PFSK-1 (cell line): ENCODE data around the gene REV3L.

ENCODE experiments used
- FOXP2 ChIP-seq: optimal IDR thresholded peaks from 2 replicates; pipeline ENCODE3; 2011; ENCODE audit warnings: borderline replicate concordance, control low read depth, inconsistent platforms; ENCODE audit not compliant: insufficient read depth; ENCODE audit errors: extremely low read length, extremely low read depth
- POLR2AphosphoS5 ChIP-seq: IDR thresholded peaks from 2 replicates; pipeline ENCODE4 v1.6.1; 2012; ENCODE audit warnings: low read depth, mild to moderate bottlenecking, control low read depth, low read length, moderate library complexity
- REST ChIP-seq, 2 experiments: IDR thresholded peaks; 2 replicates each; pipeline versions ENCODE4 v1.6.1 to v1.8.0; 2011 to 2012; ENCODE audit warnings: low read depth in 2 of 2, low read length in 2 of 2, control low read depth in 1 of 2, inconsistent platforms in 1 of 2, mild to moderate bottlenecking in 1 of 2, moderate library complexity in 1 of 2; ENCODE audit not compliant: insufficient read depth in 1 of 2
- SIN3A ChIP-seq: IDR thresholded peaks from 2 replicates; pipeline ENCODE4 v1.6.1; 2012; ENCODE audit warnings: mild to moderate bottlenecking, low read length, moderate library complexity, borderline replicate concordance; ENCODE audit not compliant: insufficient read depth
- TAF1 ChIP-seq: IDR thresholded peaks from 2 replicates; pipeline ENCODE4 v1.6.1; 2012; ENCODE audit warnings: low read length, control low read depth, borderline replicate concordance; ENCODE audit not compliant: insufficient read depth

REV3L gene

GRCh38 chr6:111462770-111463391, 20.1 kb downstream of the REV3L start:
- TF ChIP-seq SIN3A (no peak), POLR2AphosphoS5 (no peak), FOXP2 (no peak), TAF1 (no peak), REST (IDR thresholded peaks at IDR 0.05; ENCODE audit: insufficient read depth in 1 of 2, low read depth in 2 of 2, low read length in 2 of 2) (no peak)

GRCh38 chr6:111461860-111462259, 21.2 kb downstream of the REV3L start:
- no peak for TF ChIP-seq FOXP2
- TF ChIP-seq TAF1, result no peak
- no peak for TF ChIP-seq POLR2AphosphoS5
- no peak for TF ChIP-seq SIN3A
- TF ChIP-seq REST (IDR thresholded peaks at IDR 0.05; ENCODE audit: insufficient read depth in 1 of 2, low read depth in 2 of 2, low read length in 2 of 2), result no peak

GRCh38 chr6:111458670-111459232, 24.3 kb downstream of the REV3L start:
- TF ChIP-seq FOXP2 (no peak), SIN3A (no peak), REST (IDR thresholded peaks at IDR 0.05; ENCODE audit: insufficient read depth in 1 of 2, low read depth in 2 of 2, low read length in 2 of 2) (no peak), POLR2AphosphoS5 (no peak), TAF1 (no peak)

- TF ChIP-seq TAF1, result no peak
- no peak for TF ChIP-seq FOXP2
- no peak for TF ChIP-seq REST (IDR thresholded peaks at IDR 0.05; ENCODE audit: insufficient read depth in 1 of 2, low read depth in 2 of 2, low read length in 2 of 2)
- TF ChIP-seq POLR2AphosphoS5, result no peak
- no peak for TF ChIP-seq SIN3A
Measured at GRCh38 chr6:111456208-111456607, 26.8 kb downstream of the REV3L start.
